NCI-H2196 (cell line): ENCODE measurements around the gene MRPL37.
"Not testable (repeated sequence)": the region's sequence is repeated elsewhere in the genome, so short reads cannot be mapped to it uniquely, and the experiment has no call there.

Experiments
- DNase-seq: peaks from one replicate; lab custom pipeline; 2025; ENCODE audit not compliant: unreplicated experiment; lab: John Stamatoyannopoulos, UW

MRPL37 gene

DNA sequence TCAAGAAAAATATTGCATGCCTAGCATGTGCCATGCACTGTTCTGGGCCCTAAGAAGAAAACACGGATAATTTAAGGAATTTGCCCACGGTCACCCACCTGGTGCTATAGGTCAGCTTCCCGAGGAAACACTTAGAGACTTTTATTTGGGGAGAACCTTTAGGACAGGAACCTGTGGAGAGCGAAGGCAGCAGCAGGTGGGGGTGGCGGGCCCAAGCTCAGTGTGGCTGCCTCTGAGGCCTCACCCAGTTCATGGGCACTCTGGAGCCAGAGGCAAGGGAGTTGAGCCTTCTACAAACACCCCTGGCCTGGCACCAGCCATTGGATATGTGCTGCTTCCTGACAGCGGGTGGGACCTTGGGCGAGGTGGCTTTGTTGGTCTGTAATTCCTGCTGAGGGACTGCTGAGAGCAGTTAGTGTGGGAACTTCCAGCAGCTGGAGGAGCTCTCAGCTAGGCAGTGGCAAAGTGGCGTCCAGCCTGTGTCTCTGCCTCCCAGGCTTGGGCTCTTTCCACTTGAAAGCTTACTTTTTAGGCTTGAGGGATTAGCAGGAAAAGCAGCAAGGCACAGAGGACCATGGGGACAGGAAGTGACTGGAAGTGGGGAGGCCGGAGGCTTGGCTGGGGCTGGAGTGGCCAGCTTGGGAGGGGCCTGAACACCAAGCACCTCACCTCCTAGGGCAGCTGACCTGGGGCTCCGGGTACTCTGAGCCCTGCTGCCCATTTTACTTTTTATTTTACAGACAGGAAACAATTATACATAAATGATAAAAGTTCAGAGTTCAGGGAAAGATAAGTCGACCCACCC lies 19.1 kb downstream of the MRPL37 start:
- DNase-seq, result no peak

DNA sequence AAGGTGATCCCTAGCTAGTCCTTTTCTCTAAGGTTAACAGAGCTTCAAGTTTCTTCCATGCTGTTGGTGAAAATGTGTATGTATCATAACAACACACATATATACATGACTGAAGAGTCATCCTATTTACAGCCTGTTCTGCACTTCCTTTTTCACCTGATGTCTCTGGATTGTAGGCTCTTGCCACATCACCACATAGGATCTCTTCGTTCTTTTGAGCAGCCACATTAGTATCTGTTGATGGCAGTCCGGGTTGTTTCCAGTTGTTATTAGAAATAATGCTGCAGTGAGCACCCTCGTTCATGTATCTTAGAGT lies 19.7 kb downstream of the MRPL37 start:
- DNase-seq, result no peak

DNA sequence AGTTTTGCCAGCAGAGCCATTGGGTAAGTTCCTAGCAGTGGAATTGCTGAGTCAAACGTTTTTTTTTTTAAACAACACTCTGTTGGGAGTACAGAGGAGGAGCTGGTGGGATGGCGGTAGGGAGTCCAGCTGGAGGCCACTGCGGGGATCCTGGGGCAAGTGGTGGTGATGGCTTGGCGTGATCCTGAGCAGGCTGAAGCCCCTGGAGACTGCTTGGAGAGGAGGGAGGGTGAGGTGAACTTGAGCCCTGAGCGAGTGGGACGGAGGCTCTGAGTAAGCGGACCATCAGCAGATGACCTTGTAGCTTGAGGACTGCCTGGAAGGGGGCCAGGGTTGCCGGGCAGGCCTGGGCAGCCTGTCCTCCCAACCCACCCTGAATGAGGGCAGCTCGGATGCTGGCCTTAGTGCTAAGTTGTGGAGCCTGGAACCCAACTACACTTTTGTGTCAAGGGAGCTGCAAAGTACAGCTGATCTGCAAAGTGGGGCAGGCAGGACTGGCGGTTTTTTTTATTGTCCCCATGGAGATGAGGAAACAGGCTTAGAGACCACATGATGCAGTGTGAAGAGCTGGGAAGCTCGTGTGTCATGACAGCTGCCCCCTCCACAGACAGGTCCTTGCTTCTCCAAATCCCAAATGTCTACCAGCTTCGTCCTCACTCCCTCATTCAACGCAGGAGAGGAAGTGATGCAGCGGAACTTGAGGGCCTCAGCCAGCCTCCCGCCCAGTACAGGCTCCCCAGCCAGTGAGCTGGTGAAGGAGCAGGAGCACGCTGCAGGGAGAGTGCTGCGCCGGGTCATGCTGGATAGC lies 20.2 kb downstream of the MRPL37 start:
- DNase-seq, result no peak

DNA sequence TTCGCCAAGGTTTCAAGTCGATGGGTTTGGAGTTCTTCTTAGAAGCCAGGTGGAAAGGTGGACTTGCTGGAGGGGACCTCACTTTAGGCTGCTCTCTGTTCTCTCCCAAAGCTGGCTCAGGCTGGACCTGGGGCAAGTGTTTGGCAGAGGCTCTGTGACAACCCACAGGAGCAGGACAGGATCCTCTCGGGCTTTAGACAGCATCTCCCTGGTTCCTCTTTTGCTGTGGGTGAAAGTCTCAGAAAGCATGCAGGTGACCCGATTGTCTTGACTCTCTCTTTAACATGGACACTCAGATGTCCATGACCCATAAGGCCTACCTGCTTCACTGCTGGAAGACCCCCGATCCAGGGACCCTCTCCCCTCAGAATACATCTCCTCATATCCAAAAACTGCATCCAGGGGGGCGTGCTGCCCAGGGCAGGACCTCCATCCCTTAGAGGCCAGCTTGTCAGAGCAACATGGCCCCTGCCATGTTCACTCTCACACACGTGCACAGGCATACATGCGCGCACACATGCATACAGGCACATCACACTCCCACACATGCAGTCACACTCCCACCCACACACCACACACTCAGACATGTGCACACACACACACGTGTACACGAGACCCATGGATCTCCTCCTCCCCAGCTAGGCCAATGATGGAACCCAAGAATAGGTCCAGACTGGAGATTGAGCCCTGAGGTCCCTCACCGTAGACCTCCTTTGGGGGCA lies 21.3 kb downstream of the MRPL37 start:
- no peak for DNase-seq

DNA sequence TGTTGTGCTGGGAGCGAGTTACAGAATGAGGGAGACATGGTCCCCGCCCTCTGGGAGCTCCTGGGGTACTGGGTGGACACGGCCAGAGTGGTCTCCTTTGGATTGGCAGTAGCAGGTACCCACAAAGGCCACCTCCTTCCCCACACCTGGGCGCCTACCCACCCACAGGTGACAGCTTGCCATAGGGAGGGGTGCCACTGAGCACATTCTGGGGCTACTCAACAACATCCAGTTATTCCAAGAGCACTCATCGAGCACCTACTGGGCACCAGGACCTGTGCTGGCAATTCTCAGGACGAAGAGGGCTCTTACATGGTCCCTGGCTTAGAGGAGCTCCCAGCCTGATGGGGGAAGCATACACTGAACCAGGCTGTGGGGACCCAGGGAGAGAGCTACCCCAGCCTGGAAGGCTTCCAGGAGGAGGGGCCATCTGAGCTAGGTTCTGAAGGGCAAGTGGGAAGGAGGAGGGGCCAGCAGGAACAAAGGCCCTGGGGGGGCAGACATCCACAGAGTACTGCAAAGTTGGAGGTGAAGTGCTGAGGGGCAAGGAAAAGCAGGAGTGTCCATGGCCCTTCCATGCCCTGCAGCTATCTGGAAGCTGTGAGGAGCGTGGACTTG lies 22.0 kb downstream of the MRPL37 start:
- no peak for DNase-seq

DNA sequence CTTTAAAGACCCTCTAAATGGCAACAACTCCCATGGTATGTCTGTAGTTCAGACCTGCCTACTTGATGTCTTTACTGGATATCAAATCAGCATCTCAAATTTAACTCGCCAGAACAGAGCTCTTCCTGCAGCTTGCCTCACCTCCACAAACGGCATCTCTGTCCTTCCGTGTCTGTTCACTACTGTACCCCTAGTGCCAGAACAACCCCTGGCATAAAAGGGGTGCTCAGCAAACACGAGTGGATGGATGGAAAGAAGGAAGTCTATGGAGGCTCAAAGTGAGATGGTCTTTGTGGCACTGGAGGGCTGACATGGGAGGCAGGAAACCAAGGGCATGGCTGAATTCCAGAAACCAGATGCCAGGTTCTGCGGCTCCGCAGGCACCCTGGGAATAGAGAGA lies 22.7 kb downstream of the MRPL37 start:
- DNase-seq, result no peak

DNA sequence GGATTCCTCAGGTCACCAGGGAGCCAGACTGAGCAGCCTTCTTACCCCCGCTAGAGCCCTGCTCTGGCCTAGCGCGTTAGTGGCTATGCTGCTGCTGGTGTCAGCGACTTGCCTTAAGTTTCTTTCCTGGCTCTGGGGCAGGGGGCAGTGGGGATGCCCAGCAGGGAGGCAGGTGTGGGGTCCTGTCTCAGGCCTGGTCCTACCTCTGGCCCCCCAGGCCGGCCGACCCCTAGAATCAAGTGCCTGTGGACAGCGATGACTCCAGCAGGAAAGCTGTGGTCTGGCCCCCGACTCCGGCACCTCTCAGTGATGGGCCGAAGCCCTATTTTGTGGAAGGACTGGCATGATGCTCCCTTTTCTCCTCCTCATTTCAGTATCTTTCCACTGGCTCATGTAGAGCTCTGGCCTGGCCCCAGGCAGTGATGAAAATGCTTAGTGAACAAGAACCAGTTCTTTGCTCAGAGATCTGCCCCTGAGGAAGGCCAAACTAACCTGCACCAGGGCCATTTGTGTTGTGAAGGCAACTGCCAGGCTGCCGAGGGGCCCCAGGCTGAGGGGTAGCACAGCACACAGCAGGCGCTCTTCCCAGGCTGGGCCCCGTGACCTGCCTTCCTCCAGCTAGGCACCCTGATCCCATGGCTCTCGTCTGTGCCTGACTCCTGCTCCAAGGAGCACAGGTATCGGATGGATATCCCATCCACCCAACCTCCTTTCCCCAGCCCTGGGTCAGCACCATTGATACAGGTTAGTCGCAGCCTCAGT lies 23.7 kb downstream of the MRPL37 start:
- no peak for DNase-seq

DNA sequence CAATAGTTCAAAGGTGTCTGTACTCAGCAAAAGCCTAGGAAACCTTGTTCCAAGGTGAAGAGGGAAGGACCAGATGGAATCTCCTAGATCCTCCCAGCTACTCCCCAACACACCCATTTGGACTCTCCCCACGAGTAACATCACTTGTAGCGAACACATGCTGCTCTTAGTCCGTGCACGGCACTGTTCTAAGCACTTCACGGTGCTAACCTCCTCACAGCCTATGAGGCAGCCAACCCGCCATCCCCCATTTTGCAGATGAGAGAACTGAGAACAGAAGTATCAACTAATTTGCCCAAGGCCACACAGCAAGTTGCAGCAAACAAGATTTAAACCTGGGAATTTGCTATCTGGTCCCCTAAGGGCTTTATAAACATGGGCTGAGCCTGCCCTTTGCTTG lies 24.3 kb downstream of the MRPL37 start:
- no peak for DNase-seq

DNA sequence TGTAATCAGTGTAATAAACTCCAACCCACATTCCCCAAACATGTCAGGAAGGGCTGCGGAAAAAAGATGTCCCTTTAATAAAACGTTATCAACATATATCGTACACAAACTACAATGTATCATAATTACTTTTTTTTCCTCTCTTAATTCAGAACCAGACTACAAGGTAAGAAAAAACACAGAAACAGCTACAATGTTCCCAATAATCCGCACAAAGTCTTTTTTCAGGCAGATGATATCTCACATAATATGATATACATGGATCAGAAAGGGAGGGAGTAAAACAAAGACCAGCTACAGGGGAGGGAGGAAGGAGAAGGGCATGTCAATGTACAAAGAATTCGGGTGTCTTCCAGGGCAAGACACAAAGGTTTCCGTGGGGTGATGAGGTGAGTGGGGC lies 25.4 kb downstream of the MRPL37 start:
- no peak for DNase-seq

DNA sequence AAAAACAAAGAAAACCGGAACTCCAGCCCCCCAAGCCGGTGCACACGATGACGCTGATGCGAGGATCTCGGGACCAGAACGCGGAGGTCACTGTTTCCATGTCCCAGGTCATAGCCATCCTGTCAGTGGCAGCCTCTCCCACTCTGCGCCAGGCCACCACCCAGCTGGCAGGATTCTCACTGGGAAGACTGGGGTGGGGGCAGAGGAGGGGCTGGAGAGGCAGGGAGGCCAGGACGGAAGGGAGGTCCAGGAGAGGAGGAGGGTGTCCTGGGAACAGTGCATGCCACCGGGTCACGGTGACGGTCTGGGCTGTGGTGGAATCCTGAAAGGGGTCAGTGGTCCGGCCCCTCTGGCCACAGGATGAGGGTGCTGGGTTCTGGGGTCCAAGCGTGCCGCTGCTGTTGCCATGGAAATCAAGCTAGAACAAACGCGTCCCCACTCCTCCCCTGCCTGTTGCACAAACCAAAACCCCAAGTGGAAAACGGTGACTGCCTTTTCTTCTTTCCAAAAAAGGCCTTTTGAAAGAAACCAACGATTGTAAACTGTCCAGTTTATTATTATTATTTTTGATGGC lies 26.1 kb downstream of the MRPL37 start:
- no peak for DNase-seq

DNA sequence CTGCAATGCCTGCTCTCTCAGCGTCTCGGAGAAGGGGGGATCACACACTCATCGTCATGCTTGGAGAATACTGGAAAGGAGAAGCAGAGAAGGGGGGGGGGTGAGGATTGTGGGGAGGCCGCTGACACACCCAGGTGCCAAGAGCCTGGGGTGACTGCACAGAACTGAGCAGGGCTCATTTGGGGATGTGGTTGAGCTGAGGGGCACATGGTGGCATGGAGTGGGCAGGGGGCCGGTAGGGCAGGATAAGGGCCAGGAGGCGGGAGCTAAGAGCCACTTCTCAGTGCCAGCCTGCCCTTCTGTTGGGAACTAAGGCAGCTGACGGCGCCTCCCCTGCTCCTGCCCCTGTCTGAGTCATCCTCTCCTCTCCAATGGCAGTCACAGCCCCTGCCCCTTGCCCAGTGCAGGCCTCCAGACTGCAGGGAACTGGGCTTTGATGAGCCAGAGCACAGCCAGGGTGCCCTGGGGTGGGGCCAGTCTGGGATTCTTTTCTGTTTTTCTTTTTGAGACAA lies 27.2 kb downstream of the MRPL37 start:
- no peak for DNase-seq

DNA sequence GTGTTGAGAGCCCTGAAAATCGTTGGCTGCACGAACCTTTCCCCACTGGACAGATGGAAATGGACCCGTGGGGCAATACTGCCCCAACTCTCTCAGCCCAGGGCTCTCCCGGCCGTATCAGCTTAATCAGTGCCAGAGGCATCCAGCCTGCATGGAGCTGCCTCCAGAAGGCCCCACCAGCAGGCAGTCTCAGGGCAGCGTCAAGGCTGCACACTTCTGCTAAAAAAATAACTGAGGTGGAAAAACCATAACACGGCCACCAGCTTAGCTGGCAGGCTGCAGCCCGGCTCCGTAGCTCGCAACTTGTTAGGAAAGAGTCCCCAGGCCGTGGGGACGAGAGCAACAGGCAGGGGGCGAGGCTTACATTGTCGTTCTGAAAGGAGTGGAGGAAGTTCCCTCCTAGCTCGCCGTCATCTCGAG lies 27.9 kb downstream of the MRPL37 start:
- DNase-seq, result no peak

DNA sequence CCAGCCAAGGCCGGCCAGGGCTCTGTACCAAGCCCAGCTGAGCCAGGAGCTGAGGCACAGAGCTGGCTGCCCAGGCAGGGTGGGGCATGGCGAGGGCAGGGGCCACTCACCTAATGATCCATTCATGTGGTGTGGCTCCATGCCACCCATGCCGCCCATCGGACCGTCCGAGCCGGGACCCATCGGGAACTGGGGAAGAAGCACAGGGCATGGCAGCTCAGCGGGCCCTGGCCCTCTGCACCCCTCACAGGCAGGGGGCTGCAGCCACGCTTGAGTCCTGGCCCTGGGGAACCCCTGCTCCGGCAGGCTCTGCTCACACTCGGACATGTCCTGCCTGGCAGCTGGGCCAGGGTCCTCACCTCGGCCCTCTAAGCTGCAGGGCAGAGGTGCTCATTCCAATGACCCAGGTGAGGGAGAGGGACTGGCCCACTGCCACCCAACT lies 28.7 kb downstream of the MRPL37 start:
- no peak for DNase-seq

DNA sequence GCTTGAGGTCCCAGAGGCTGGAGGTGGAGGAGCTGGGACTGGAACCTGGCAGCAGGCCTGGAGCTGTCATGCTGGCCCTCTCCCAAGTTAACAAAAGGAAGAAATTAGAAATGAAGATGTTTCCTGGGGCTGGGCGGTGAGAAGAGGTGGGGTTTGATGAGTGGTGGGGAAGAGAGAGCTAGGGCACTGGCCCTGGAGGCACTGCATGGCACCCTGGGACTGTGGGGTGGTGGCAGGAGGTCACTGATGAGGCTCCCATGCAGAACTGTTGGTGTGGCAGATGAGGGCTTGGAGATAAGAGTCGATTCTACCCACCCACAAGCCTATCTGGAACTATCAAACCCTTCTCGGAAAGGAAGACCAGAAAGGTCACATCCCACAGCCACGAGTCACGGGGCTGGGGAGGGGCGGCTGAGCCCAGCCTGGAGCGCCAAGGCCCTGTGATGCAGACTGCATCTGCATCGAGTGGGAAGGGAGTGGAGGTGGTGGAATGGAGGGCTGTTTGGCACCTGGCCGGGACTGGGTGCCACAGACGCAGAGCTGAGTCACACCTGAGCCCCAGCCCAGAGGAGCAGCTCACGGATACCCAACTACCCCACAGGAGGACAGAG lies 29.4 kb downstream of the MRPL37 start:
- peak; percentile 37 for DNase-seq

DNA sequence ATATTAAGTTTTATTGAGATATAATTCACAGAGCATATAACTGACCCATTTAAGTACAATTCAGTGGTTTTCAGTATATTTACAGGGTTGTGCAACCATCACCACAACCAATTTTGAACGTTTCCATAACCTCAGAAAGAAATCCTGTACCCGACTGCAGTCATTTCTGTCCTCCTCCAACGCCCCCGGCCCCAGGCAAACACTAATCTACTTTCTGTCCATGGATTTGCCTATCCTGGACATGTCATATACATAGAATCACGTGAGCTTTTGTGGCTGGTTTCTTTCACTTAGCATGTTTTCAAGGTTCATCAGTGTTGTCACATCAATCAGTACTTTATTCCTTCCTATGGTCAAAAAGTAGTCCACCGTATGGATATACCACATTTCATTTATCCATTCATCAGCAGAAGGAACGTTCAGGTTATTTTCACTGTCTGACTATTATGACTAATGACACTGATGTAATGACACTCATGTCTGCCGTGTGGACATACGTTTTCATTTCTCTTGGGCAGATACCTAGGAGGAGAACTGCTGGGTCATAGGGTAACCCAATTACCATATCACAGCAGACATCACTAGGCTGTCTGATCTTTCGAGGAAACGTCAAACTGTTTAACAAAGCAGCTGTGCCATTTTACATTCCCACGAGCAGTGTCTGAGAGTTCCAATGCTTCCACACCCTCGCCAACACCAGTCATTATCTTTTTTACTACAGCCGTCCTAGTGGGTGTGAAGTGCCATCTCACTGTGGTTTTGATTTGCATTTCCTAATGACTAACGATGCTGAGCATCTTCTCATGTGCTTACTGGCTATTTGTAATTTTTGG lies 30.8 kb downstream of the MRPL37 start:
- no peak for DNase-seq

DNA sequence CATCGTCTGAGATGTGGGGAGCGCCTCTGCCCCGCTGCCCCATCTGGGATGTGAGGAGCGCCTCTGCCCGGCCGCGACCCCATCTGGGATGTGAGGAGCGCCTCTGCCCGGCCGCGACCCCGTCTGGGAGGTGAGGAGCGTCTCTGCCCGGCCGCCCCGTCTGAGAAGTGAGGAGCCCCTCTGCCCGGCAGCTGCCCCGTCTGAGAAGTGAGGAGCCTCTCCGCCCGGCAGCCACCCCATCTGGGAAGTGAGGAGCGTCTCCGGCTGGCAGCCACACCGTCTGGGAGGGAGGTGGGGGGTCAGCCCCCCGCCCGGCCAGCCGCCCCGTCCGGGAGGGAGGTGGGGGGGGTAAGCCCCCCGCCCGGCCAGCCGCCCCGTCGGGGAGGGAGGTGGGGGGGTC lies 33.2 kb downstream of the MRPL37 start:
- not testable (repeated sequence) for DNase-seq

DNA sequence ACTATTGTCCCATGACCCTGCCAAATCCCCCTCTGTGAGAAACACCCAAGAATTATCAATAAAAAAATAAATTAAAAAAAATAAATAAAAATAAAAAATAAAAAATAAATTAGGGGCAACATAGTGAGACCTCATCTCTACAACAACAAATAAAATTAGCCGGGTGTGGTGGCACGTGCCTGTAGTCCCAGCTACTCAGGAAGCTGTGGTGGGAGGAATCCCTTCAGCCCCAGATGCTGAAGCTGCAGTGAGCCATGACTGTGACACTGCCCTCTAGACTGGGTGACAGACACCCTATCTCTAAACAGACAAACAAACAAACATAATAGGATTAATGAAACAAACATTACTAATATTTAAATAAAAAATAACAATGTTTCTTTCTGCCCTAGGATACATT lies 34.3 kb downstream of the MRPL37 start:
- no peak for DNase-seq

DNA sequence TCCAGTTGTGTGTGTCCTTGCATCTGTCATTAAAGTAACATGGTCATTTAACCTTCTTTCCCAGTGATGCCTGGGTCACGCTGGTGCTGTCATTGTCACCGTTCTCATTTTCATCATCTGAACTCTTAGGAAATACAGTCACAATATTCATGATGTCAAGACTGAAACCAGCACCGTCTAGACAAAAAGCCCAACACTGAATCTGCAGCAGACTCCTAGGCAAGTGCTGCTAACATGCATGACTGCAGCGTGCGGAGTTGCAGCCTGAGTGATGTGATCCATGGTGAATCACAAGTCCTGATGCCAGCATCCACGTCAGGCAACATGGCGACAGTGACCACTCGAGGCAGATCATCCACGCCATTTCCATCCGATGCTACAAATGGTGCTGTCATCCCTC lies 37.6 kb downstream of the MRPL37 start:
- DNase-seq, result no peak
